ENCODE results near the gene TJP3.

DNA sequence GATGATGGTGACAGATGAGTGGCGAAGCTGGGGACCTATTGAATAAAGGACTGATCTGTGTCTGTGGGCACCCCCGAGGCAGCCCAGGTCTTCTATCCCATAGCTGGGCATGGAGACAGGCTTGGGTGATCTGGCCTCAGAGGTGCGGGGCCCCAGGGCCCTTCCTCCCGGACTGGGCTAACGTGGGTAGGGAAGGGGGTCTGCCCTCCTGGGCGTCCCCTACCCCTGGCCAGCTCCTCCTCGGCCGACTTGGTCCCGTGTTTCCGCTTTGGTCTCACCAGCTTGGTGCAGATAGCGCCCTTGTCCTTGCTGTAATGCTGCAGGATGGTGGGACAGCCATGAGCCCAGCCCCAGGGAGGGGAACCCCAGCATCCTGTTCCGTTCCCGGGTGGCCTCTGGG is 74.7 kb downstream of the TJP3 start:
- TF ChIP-seq, protein P1, sequence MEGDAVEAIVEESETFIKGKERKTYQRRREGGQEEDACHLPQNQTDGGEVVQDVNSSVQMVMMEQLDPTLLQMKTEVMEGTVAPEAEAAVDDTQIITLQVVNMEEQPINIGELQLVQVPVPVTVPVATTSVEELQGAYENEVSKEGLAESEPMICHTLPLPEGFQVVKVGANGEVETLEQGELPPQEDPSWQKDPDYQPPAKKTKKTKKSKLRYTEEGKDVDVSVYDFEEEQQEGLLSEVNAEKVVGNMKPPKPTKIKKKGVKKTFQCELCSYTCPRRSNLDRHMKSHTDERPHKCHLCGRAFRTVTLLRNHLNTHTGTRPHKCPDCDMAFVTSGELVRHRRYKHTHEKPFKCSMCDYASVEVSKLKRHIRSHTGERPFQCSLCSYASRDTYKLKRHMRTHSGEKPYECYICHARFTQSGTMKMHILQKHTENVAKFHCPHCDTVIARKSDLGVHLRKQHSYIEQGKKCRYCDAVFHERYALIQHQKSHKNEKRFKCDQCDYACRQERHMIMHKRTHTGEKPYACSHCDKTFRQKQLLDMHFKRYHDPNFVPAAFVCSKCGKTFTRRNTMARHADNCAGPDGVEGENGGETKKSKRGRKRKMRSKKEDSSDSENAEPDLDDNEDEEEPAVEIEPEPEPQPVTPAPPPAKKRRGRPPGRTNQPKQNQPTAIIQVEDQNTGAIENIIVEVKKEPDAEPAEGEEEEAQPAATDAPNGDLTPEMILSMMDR (IDR thresholded peaks at IDR 0.05; ENCODE audit: poor library complexity, severe bottlenecking), result no peak
- TF ChIP-seq POLR2AphosphoS5 (IDR thresholded peaks at IDR 0.05) (no peak), EZH2 (IDR thresholded peaks at IDR 0.05; ENCODE audit: borderline replicate concordance, insufficient read depth, low read length, poor library complexity, severe bottlenecking) (no peak), RAD21 (conservative IDR thresholded peaks at IDR 0.05) (no peak), EP300 (conservative IDR thresholded peaks at IDR 0.05; ENCODE audit: poor library complexity, severe bottlenecking) (no peak), SMC3 (conservative IDR thresholded peaks at IDR 0.05; ENCODE audit: poor library complexity) (no peak), MXI1 (conservative IDR thresholded peaks at IDR 0.05; ENCODE audit: poor library complexity, severe bottlenecking) (no peak)
- TF ChIP-seq, protein P2, sequence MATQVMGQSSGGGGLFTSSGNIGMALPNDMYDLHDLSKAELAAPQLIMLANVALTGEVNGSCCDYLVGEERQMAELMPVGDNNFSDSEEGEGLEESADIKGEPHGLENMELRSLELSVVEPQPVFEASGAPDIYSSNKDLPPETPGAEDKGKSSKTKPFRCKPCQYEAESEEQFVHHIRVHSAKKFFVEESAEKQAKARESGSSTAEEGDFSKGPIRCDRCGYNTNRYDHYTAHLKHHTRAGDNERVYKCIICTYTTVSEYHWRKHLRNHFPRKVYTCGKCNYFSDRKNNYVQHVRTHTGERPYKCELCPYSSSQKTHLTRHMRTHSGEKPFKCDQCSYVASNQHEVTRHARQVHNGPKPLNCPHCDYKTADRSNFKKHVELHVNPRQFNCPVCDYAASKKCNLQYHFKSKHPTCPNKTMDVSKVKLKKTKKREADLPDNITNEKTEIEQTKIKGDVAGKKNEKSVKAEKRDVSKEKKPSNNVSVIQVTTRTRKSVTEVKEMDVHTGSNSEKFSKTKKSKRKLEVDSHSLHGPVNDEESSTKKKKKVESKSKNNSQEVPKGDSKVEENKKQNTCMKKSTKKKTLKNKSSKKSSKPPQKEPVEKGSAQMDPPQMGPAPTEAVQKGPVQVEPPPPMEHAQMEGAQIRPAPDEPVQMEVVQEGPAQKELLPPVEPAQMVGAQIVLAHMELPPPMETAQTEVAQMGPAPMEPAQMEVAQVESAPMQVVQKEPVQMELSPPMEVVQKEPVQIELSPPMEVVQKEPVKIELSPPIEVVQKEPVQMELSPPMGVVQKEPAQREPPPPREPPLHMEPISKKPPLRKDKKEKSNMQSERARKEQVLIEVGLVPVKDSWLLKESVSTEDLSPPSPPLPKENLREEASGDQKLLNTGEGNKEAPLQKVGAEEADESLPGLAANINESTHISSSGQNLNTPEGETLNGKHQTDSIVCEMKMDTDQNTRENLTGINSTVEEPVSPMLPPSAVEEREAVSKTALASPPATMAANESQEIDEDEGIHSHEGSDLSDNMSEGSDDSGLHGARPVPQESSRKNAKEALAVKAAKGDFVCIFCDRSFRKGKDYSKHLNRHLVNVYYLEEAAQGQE (IDR thresholded peaks at IDR 0.05; ENCODE audit: borderline replicate concordance), result no peak

Measured in neural cell (in vitro differentiated cells).